Right kidney (tissue), 9 donors: ENCODE results near the gene RPL10L.

Source experiments
- DNase-seq: peaks from one replicate; pipeline ENCODE4 v3.0.0-alpha.2; 2016
- long read RNA-seq, 8 donors: transcript quantifications; one replicate each; lab custom pipeline, GENCODE V29; 2026

RPL10L gene
- long read RNA-seq, donor 1: 0 reads
- long read RNA-seq, donor 2: 0 reads
- long read RNA-seq, donor 3: 0 reads
- long read RNA-seq, donor 4: 0 reads
- long read RNA-seq, donor 5: 0 reads
- long read RNA-seq, donor 6: 0 reads
- long read RNA-seq, donor 7: 0 reads
- long read RNA-seq, donor 8: 0 reads

DNA sequence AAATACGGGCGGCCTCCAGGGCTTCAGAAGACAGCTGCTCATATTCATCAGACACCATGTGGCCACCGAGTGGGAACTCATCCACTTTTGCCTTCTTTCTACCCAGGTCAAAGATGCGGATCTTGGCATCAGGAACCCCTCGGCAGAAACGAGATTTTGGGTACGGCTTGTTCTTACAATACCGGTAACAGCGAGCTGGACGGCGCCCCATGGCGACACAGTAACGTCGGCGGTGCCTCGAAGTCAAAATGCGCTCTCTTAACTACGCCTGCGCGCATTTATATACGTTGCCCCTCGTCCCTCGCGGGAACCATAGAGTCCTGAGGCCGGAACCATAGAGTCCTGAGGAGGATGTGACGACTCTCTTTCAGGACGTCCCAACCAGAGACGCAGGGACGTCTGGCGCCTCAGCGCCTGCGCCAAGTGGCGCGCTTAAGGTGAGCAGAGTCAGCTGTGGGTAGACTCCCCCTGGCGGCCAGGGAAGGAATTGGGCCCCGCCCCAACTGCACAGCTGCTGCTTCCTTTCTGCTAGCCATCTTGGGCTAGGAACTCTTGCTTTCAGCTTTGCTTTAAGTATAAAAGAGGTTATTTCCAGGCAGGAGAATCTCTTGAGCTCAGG lies at the start of gene RPL10L:
RPL10L (minus strand) TSS at position 256 of the 619 bp plus-strand sequence; CDS start at position 211, 45 bp downstream.
- DNase-seq: no peak

DNA sequence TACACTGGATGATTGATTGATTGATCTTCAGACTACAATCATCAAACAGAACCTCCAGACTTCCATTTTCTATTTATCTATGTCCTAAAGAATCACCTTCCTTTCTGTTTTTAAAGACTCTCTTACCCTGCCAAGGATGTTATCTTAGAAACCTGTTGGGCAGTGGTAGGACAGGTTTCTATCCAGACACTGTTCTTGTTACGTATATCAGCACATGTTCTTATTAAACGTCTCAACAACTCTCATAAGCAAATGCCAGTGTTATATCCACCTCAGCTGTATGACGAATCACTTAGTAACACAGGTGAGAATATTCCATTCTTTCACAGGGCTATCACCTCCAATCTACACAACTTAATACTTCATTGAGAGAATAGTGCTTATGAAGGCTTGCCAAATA lies 40.2 kb upstream of the RPL10L start:
- no peak for DNase-seq

GRCh38 chr14:46686652-46687051 lies 35.1 kb upstream of the RPL10L start:
- no peak for DNase-seq

DNA sequence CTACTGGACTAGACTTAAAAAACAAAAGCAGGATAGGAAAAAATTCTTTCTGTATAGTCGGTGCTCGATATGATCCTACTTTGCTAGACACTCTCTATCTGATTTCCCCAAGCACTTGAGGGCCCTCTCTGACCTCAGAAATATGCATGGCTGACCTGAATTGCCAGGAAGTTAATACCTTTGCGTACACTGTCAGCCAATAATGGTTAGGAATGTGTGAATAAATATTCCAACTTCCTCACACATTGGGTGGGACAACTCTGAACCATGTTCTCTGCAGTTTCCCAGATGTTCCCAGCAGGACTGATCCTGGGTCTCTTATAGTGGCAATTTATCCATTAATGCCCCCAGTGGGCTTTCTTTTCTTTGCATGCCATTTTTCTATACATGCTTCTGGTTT lies 20.5 kb upstream of the RPL10L start:
- no peak for DNase-seq

- no peak for DNase-seq
Measured at GRCh38 chr14:46663382-46663781, 11.8 kb upstream of the RPL10L start.

DNA sequence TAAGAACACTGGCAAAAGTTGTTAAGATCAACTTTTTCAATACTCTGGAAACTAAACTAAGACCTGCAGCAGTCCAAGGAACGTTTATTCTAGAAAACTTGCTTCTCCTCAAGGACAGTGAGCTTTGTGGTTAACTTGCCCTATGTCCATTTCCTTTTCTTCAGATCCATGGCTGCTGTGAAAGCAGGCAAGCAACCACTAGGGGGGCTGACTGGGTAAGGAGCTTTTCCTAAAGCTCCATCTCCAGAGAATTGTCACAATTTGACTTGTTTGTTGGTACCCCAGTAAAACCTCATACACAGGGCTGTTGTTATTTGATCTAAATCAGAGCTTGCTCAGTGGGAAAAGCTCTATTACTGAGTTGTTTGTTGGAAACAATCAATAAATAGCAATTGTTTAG lies 10.1 kb upstream of the RPL10L start:
- DNase-seq: no peak

GRCh38 chr14:46653031-46653755 lies 1.6 kb upstream of the RPL10L start:
- no peak for DNase-seq

- DNase-seq: no peak
Measured at GRCh38 chr14:46646796-46647195, 4.8 kb downstream of the RPL10L start.

- no peak for DNase-seq
Measured at GRCh38 chr14:46626876-46627275, 24.7 kb downstream of the RPL10L start.
